ENCODE results near the gene ARFGAP3.

Gene ARFGAP3

DNA sequence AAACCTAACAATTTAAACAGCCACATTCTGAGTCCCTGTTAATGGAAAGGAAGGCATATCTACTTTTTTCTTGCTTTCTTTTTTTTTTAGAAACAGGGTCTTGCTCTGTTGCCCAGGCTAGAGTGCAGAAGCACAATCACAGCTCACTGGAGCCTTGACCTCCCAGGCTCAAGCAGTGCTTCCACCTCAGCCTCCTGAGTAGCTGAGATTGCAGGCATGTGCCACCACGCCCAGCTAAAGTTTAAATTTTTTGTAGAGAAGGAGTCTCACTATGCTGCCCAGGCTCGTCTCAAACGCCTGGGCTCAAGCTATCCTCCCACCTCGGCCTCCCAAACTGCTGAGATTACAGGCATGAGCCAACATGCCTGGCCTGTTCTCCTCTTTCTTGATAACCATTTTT lies 25.4 kb downstream of the ARFGAP3 start:
- TF ChIP-seq, protein P1, sequence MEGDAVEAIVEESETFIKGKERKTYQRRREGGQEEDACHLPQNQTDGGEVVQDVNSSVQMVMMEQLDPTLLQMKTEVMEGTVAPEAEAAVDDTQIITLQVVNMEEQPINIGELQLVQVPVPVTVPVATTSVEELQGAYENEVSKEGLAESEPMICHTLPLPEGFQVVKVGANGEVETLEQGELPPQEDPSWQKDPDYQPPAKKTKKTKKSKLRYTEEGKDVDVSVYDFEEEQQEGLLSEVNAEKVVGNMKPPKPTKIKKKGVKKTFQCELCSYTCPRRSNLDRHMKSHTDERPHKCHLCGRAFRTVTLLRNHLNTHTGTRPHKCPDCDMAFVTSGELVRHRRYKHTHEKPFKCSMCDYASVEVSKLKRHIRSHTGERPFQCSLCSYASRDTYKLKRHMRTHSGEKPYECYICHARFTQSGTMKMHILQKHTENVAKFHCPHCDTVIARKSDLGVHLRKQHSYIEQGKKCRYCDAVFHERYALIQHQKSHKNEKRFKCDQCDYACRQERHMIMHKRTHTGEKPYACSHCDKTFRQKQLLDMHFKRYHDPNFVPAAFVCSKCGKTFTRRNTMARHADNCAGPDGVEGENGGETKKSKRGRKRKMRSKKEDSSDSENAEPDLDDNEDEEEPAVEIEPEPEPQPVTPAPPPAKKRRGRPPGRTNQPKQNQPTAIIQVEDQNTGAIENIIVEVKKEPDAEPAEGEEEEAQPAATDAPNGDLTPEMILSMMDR (IDR thresholded peaks at IDR 0.05; ENCODE audit: extremely low read depth, missing control alignments): no peak

DNA sequence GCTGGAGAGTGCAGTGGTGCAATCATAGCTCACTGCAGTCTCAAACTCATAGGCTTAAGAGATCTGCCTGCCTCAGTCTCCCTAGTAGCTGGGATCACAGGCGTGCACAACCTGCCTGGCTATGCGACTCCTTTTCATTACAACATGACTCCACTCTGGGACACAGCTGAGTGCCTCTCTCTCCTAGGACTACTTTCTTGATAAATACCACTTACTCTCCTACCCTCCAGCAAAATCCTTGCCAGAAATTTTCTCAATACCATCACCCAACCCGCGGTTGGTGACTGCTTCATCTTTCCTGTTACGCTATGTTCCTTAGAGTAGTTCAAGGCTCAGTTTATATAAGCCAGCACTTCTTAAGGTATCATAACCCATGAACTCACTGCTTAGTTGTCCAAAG lies 26.9 kb downstream of the ARFGAP3 start:
- TF ChIP-seq, protein P1 (IDR thresholded peaks at IDR 0.05; ENCODE audit: extremely low read depth, missing control alignments): no peak
- DNase-seq (ENCODE audit: low spot score): no peak

More for the DNA sequence above, 25.4 kb downstream of the ARFGAP3 start:
- DNase-seq (ENCODE audit: low spot score): no peak

DNA sequence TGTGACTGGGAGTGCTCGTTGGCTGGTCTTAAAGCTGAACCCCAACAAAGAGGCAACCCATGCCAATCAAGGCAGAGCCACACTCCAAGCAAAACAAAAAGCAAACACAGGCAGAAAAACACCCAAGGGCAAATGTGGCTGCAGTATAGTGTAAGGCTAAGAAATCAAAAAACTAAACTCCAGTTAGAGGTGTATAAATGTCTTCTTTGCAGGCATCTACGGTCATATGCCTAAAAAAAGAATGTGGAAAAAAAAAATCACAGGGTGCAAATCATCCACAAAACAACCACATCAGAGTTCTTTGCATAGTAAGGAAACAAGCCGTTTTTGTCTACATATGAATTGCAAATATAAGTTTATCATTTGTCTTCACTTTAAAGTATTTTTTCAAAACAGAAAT lies 27.8 kb downstream of the ARFGAP3 start:
- DNase-seq (ENCODE audit: low spot score): no peak
- TF ChIP-seq, protein P1 (IDR thresholded peaks at IDR 0.05; ENCODE audit: extremely low read depth, missing control alignments): no peak

DNA sequence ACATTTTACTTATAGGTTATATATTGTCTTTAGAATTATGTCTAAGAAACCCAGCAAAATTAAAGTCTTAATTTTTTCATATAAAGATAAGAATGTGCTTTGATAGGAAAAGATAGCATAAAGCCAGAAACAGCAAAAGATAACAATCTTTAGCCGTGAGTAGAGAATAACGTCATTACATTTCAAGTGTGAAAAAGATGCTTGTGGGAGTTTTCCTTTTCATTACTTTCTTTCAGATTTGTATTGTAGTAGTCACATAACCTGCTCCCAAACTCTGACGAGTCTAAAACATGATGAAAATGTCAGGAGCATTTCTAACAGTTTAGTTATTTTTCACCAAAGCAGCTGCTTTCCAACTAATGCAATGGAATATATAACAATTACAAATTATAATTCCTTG lies 31.3 kb downstream of the ARFGAP3 start:
- TF ChIP-seq, protein P1 (IDR thresholded peaks at IDR 0.05; ENCODE audit: extremely low read depth, missing control alignments): no peak
- DNase-seq (ENCODE audit: low spot score): no peak

DNA sequence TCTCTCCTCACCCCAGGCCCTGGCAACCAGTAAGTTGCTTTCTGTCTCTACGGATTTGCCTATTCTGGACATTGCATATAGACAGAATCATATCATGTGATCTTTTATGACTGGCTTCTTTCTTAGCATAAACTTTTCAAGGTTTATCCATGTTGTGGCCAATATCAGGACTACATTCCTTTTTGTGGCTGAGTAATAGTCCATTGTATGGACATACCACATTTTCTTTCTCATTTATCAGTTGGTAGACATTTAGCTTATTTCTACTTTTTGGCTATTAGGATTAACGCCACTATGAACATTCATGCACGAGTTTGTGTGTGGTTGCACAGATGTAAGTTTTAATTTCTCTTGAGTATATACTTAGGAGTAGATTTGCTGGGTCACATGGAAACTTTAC lies 35.7 kb downstream of the ARFGAP3 start:
- TF ChIP-seq, protein P1 (IDR thresholded peaks at IDR 0.05; ENCODE audit: extremely low read depth, missing control alignments): no peak
- DNase-seq (ENCODE audit: low spot score): no peak

DNA sequence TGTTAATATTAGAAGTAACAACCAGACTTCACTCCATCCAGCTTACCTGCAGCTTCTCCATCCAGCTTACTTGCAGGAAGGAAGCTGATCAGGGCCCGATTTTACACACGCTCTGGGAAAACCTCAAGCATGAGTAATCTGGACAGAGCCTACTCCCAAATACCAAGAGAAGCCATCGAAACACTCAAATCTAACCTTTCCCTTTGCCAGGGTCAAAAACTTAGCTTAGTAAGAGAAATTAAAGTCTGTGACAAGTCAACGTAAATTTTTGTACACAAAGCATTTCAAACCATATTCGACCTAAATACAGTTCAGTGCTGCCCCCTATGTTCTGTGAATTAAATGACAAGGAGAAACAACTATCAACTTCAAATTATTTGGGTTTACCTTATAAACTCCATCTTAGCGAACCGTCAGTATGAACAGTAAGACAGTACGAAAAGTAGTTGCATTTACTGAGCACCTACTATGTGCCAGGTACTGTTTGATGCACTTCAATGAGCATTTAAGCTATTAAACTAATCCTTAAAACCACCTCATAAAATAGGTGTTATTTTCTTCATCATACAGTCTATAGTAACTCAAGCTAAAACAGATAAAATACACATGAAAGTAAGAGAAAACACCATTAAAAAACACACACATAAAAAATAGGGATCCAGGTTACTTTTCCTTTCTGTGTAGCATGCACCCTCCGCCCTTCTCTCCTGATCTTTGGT lies 36.9 kb downstream of the ARFGAP3 start:
- no peak for DNase-seq (ENCODE audit: low spot score)
- TF ChIP-seq, protein P1 (IDR thresholded peaks at IDR 0.05; ENCODE audit: extremely low read depth, missing control alignments): no peak

DNA sequence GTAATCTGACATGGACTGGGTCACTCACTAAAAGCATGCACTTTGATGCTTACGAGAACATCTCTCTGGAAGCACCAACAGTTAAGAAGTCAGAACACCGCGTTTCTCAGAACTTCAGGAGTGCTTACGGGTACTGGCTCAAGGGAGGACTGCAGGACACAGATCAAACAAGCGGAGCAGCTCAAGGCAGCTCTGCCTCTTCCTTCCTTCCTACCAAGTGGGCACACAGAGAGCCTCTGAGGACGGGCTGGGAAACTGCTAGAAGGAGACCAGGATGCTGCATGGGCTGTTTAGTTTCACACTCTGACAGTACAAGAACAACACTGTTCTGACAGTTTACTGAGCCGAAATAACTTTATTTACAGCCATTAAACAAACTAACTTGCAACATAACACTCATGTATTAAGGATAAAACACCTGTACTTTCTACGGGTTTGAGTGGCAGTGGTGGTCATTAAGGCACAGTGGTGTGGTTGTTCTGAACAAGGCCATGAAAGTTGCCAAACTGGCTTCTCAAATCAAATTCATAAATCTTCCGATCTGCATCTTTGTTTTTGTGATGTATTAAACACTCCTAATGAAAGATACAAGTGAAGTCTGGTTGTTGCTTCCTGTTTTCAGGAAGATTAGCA lies 37.5 kb downstream of the ARFGAP3 start:
- DNase-seq (ENCODE audit: low spot score): no peak
- TF ChIP-seq, protein P1 (IDR thresholded peaks at IDR 0.05; ENCODE audit: extremely low read depth, missing control alignments): no peak

All from GM20000 (cell line).